Fibroblast of mammary gland (primary cell): Measurements from ENCODE around the gene LMF2.
"Not testable (repeated sequence)": the region's sequence is repeated elsewhere in the genome, so short reads cannot be mapped to it uniquely, and the experiment has no call there.

ENCODE experiments used
- DNase-seq: peaks from one replicate; pipeline ENCODE4 v3.0.0-alpha.2; 2010; ENCODE audit warnings: low read depth
- H3K4me3 ChIP-seq: 2 replicates; pipeline ENCODE4 v1.5.1; 2011; ENCODE audit warnings: low read depth, mild to moderate bottlenecking, low read length, moderate library complexity; ENCODE audit not compliant: control insufficient read depth
- TF ChIP-seq, protein P1 (sequence below): conservative IDR thresholded peaks from 2 replicates; pipeline ENCODE4 v1.5.1; 2011; ENCODE audit warnings: low read depth, low read length, inconsistent platforms; ENCODE audit not compliant: control insufficient read depth, insufficient read depth

Gene LMF2

GRCh38 chr22:50544078-50544745 is 36.7 kb upstream of the LMF2 start:
- DNase-seq = peak; percentile 63
- TF ChIP-seq, protein P1, sequence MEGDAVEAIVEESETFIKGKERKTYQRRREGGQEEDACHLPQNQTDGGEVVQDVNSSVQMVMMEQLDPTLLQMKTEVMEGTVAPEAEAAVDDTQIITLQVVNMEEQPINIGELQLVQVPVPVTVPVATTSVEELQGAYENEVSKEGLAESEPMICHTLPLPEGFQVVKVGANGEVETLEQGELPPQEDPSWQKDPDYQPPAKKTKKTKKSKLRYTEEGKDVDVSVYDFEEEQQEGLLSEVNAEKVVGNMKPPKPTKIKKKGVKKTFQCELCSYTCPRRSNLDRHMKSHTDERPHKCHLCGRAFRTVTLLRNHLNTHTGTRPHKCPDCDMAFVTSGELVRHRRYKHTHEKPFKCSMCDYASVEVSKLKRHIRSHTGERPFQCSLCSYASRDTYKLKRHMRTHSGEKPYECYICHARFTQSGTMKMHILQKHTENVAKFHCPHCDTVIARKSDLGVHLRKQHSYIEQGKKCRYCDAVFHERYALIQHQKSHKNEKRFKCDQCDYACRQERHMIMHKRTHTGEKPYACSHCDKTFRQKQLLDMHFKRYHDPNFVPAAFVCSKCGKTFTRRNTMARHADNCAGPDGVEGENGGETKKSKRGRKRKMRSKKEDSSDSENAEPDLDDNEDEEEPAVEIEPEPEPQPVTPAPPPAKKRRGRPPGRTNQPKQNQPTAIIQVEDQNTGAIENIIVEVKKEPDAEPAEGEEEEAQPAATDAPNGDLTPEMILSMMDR = peak; percentile 39
- H3K4me3 ChIP-seq = peak overlapping the region; percentile 15

DNA sequence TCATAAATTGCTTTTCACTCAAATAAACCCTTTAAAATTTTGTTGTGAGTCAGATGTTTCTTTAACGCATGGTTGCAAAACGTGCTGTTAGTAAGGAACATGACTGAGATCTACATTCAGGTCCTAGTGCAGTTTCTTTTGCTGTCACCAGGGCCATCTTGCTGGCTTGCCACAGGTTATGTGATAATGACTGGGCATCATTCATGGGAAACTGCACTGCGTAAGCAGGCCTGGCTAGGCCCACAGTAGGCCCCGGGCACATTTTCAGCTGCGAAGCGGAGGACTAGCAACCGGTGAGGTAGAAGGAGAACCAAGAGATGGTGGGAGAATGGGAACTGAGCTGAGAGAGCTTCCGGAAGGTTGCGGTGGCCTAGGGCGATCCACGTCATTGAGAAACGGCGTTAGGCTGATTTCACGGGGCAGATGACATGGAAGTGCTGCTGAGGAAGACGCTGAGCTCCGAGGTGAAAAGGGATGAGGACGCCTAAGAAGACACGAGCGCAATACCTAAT is 35.0 kb upstream of the LMF2 start:
- TF ChIP-seq, protein P1 = peak; percentile 9
- H3K4me3 ChIP-seq = no peak overlapping the region
- peak; percentile 64 for DNase-seq

GRCh38 chr22:50541667-50542026 is 34.1 kb upstream of the LMF2 start:
- peak; percentile 97 for DNase-seq
- H3K4me3 ChIP-seq = not testable (repeated sequence)

GRCh38 chr22:50540381-50540780 is 32.9 kb upstream of the LMF2 start:
- DNase-seq = no peak
- TF ChIP-seq, protein P1 = no peak
- H3K4me3 ChIP-seq = no peak overlapping the region

- TF ChIP-seq, protein P1 = no peak
- DNase-seq = no peak
- H3K4me3 ChIP-seq = no peak overlapping the region
Observed at GRCh38 chr22:50537765-50538164, 30.3 kb upstream of the LMF2 start.

- TF ChIP-seq, protein P1 = no peak
- no peak for DNase-seq
- no peak overlapping the region for H3K4me3 ChIP-seq
Observed at GRCh38 chr22:50536226-50536625, 28.7 kb upstream of the LMF2 start.

DNA sequence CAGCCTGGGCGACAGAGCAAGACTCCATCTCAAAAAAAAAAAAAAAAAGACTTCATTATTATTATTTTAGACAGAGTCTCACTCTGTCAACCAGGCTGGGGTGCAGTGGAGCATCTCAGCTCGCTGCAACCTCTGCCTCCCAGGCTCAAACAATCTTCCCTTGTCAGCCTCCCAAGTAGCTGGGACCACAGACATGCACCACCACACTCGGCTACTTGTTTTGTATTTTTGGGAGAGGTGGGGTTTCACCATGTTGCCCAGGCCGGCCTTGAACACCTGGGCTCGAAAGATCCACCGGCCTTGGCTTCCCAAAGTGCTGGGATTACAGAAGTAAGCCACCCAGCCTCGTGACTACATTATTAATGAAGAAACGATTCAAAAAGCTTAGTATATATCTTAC is 27.6 kb upstream of the LMF2 start:
- TF ChIP-seq, protein P1 = no peak
- no peak for DNase-seq
- H3K4me3 ChIP-seq = no peak overlapping the region

GRCh38 chr22:50533856-50534711 is 26.6 kb upstream of the LMF2 start:
- H3K4me3 ChIP-seq = not testable (repeated sequence)
- peak; percentile 74 for DNase-seq
